Body of pancreas (tissue), 4 donors: ENCODE results near the gene TF. TPM values are rescaled to one million over a fixed set of nuclear protein-coding genes. Genes with fewer than 3 reads are reported as not detected.

Experiments
- ATAC-seq: fragments of 150-250 bp; one replicate; pipeline ENCODE4 v1.9.1; 2016
- DNase-seq, 4 donors: peaks; one replicate each; pipeline ENCODE4 v3.0.0-alpha.2; 2019
- H3K27ac ChIP-seq, 4 donors: fragments of 200-600 bp; sonication (generic); 1 replicate in 3 of 4; 2 replicates in 1 of 4; pipeline versions ENCODE4 v1.5.1 to v1.6.1; 2016 to 2019; ENCODE audit warnings: mild to moderate bottlenecking in 1 of 4, mixed read lengths in 1 of 4, moderate library complexity in 1 of 4
- H3K27me3 ChIP-seq, 2 donors: fragments of 200-600 bp; sonication (generic); one replicate each; pipeline ENCODE4 v1.6.0; 2016; ENCODE audit warnings: mild to moderate bottlenecking in 1 of 2
- H3K36me3 ChIP-seq, 2 donors: fragments of 200-600 bp; sonication (generic); replicated peaks in 1 of 2; 2 replicates each; pipeline ENCODE4 v1.5.1; 2016; ENCODE audit warnings: low read depth in 2 of 2; ENCODE audit not compliant: insufficient read depth in 1 of 2
- H3K4me1 ChIP-seq: fragments of 200-600 bp; sonication (generic); one replicate; pipeline ENCODE4 v1.6.0; 2016
- H3K4me3 ChIP-seq, 2 donors: fragments of 200-600 bp; sonication (generic); 1 replicate in 1 of 2; 2 replicates in 1 of 2; pipeline ENCODE4 v1.5.1; 2016 to 2019
- H3K9me3 ChIP-seq, 3 donors: fragments of 200-600 bp; sonication (generic); 1 replicate in 2 of 3; 2 replicates in 1 of 3; pipeline ENCODE4 v1.5.1; 2016
- CTCF ChIP-seq, 7 experiments: fragments of 450-650 bp in 4 of 7; fragments of 200-600 bp in 3 of 7; sonication (generic) in 3 of 7; IDR thresholded peaks; one replicate each; pipeline ENCODE4 v1.5.1; 2016 to 2019; ENCODE audit warnings: antibody characterized with exemption in 7 of 7
- POLR2A ChIP-seq, 3 donors: fragments of 450-650 bp; IDR thresholded peaks; one replicate each; pipeline ENCODE4 v1.6.1; 2016; ENCODE audit warnings: antibody characterized with exemption in 3 of 3, mild to moderate bottlenecking in 2 of 3
- WGBS, 2 donors: methylation state at CpG; one replicate each; pipeline ENCODE4 v1.1.5; 2017; 5-methylcytosine and 5-hydroxymethylcytosine counted together
- intact Hi-C: fragments of 100-400 bp; cut with DNase I; formaldehyde crosslinking; loops from one replicate; pipeline ENCODE4 v1.15.1; 2023
- total RNA-seq, 2 donors: library from RNA; depleted of rRNA; stranded (reverse); fragments of >200 nt; gene quantifications; one replicate each; pipeline ENCODE4 v1.1.0, GENCODE V29; 2016

The TF gene
- total RNA-seq, 2 donors from 2014 or later = 0.26 to 7.9 TPM

GRCh38 chr3:133758568-133758928, 12.4 kb downstream of the TF start:
- Histone ChIP-seq H3K36me3 (no peaks in the 10 kb centered on the region), H3K27ac (no peak overlapping the region), H3K4me3 (no peak overlapping the region), H3K27me3 (no peaks in the 10 kb centered on the region), H3K9me3 (no peaks in the 10 kb centered on the region), H3K4me1 (no peaks in the 10 kb centered on the region)
- no peak for ATAC-seq
- intact Hi-C loops = no loop called here
- 83 to 93% methylated on average over 1 of the region's 1 CpG for WGBS, 2 donors
- no peak for DNase-seq
- no peak for TF ChIP-seq CTCF (IDR thresholded peaks at IDR 0.05)
- no peak for TF ChIP-seq POLR2A (IDR thresholded peaks at IDR 0.05)

- H3K4me3 ChIP-seq = no peak overlapping the region
- H3K4me1 ChIP-seq = no peaks in the 10 kb centered on the region
- no peak overlapping the region for H3K27ac ChIP-seq
- intact Hi-C loops = no loop called here
- DNase-seq (no peak), ATAC-seq (no peak)
- H3K9me3 ChIP-seq = no peaks in the 10 kb centered on the region
- H3K27me3 ChIP-seq = no peaks in the 10 kb centered on the region
- 83 to 87% methylated on average over 9 of the region's 9 CpGs for WGBS, 2 donors
- TF ChIP-seq CTCF (IDR thresholded peaks at IDR 0.05) = no peak
- no peak for TF ChIP-seq POLR2A (IDR thresholded peaks at IDR 0.05)
- no peaks in the 10 kb centered on the region for H3K36me3 ChIP-seq
Measured at GRCh38 chr3:133758964-133759739, 13.0 kb downstream of the TF start.

- WGBS, 2 donors = 67 to 69% methylated on average over 2 of the region's 2 CpGs
- intact Hi-C loops = no loop called here
- H3K27me3 ChIP-seq = no peaks in the 10 kb centered on the region
- ATAC-seq (no peak), DNase-seq (no peak)
- no peak overlapping the region for H3K4me3 ChIP-seq
- TF ChIP-seq POLR2A (IDR thresholded peaks at IDR 0.05) (no peak), CTCF (IDR thresholded peaks at IDR 0.05) (no peak)
- H3K9me3 ChIP-seq = no peaks in the 10 kb centered on the region
- H3K27ac ChIP-seq = no peak overlapping the region
- H3K4me1 ChIP-seq = no peaks in the 10 kb centered on the region
- H3K36me3 ChIP-seq = no peaks in the 10 kb centered on the region
Measured at GRCh38 chr3:133759740-133760305, 13.6 kb downstream of the TF start.

GRCh38 chr3:133760916-133761315, 14.7 kb downstream of the TF start:
- Histone ChIP-seq H3K27me3 (no peaks in the 10 kb centered on the region), H3K4me1 (no peaks in the 10 kb centered on the region), H3K36me3 (no peaks in the 10 kb centered on the region), H3K9me3 (no peaks in the 10 kb centered on the region), H3K4me3 (no peak overlapping the region), H3K27ac (no peak overlapping the region)
- intact Hi-C loops = no loop called here
- DNase-seq (no peak), ATAC-seq (no peak)
- TF ChIP-seq POLR2A (IDR thresholded peaks at IDR 0.05) (no peak), CTCF (IDR thresholded peaks at IDR 0.05) (no peak)
- WGBS, 2 donors = 83 to 94% methylated on average over 2 of the region's 2 CpGs
